WTC11 (cell line): ENCODE measurements around the gene PLIN5.

Experiments used
- CBFB ChIP-seq: sonication (generic); formaldehyde crosslinking; IDR thresholded peaks from 2 replicates; pipeline ENCODE4 v1.8.1; 2022; ENCODE audit warnings: mild to moderate bottlenecking, low read depth, missing genetic modification reagents
- ESRRA ChIP-seq: sonication (generic); formaldehyde crosslinking; IDR thresholded peaks from 2 replicates; pipeline ENCODE4 v1.8.1; 2022; ENCODE audit warnings: mild to moderate bottlenecking, missing genetic modification reagents, borderline replicate concordance
- JUN ChIP-seq: sonication (generic); formaldehyde crosslinking; IDR thresholded peaks from 2 replicates; pipeline ENCODE4 v1.8.0; 2023; ENCODE audit warnings: mild to moderate bottlenecking, missing genetic modification reagents
- NR2C2 ChIP-seq: sonication (generic); formaldehyde crosslinking; IDR thresholded peaks from 2 replicates; pipeline ENCODE4 v1.8.0; 2022; ENCODE audit warnings: mild to moderate bottlenecking, missing genetic modification reagents
- RELA ChIP-seq: sonication (generic); formaldehyde crosslinking; IDR thresholded peaks from 2 replicates; pipeline ENCODE4 v1.8.1; 2022; ENCODE audit warnings: missing genetic modification reagents, mild to moderate bottlenecking, borderline replicate concordance
- TP53 ChIP-seq: sonication (generic); formaldehyde crosslinking; IDR thresholded peaks from 2 replicates; pipeline ENCODE4 v1.8.1; 2023; ENCODE audit warnings: mild to moderate bottlenecking, missing genetic modification reagents
- TF ChIP-seq, protein P1 (sequence below): fragments of 200-600 bp; IDR thresholded peaks from 2 replicates; pipeline ENCODE4 v1.8.0; 2022; ENCODE audit warnings: antibody characterized with exemption
- TF ChIP-seq, protein P2 (sequence below): sonication (generic); formaldehyde crosslinking; IDR thresholded peaks from 2 replicates; pipeline ENCODE4 v1.8.1; 2022; ENCODE audit warnings: low read depth, mild to moderate bottlenecking, moderate library complexity, missing genetic modification reagents, borderline replicate concordance
- TF ChIP-seq, protein P3 (sequence below): sonication (generic); formaldehyde crosslinking; IDR thresholded peaks from 2 replicates; pipeline ENCODE4 v1.8.1; 2023; ENCODE audit warnings: mild to moderate bottlenecking, missing genetic modification reagents, moderate library complexity
- TF ChIP-seq, protein P4 (sequence below): sonication (generic); formaldehyde crosslinking; IDR thresholded peaks from 2 replicates; pipeline ENCODE4 v1.8.0; 2022; ENCODE audit warnings: mild to moderate bottlenecking, missing genetic modification reagents

DNA sequence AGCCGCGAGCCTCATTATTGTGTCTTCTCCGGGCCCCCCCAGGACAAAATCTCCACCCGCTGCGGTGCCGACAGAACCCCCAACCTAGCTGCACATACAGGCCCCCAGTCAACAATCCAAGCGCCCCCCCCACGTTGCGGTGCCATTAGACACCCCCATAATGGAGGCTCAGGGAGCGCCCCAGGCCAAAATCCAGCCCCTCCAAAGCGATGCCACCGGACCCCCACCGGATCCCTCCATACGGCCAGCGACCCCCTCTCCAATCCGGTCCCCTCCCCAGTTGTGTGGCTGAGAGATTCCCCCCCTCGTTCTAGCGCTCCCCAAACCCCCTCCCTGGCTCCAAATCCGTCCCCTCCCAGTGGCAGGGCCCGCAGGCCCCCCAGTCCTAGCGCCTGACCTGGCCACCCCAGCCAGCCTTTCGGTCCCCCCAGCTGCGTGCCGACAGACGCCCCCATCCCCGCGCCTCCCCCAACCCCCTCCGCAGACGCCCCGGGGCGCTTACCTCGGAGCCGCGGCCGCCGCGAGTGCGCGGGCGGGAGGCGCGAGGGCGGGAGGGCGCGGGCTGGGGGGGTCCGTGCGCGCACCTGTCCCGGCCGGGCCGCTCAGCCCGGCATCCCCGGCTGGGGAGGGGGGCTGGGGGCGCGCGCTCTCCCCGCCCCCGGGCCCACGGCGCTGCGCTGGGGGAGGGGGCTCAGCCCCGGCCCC is 46.1 kb upstream of the PLIN5 start:
- TF ChIP-seq, protein P1, sequence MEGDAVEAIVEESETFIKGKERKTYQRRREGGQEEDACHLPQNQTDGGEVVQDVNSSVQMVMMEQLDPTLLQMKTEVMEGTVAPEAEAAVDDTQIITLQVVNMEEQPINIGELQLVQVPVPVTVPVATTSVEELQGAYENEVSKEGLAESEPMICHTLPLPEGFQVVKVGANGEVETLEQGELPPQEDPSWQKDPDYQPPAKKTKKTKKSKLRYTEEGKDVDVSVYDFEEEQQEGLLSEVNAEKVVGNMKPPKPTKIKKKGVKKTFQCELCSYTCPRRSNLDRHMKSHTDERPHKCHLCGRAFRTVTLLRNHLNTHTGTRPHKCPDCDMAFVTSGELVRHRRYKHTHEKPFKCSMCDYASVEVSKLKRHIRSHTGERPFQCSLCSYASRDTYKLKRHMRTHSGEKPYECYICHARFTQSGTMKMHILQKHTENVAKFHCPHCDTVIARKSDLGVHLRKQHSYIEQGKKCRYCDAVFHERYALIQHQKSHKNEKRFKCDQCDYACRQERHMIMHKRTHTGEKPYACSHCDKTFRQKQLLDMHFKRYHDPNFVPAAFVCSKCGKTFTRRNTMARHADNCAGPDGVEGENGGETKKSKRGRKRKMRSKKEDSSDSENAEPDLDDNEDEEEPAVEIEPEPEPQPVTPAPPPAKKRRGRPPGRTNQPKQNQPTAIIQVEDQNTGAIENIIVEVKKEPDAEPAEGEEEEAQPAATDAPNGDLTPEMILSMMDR: no peak
- TF ChIP-seq JUN (CRISPR knock-in tag) (no peak), ESRRA (CRISPR knock-in tag) (no peak), CBFB (CRISPR knock-in tag) (no peak), NR2C2 (CRISPR knock-in tag) (no peak), TP53 (CRISPR knock-in tag) (no peak), RELA (CRISPR knock-in tag) (no peak)
- TF ChIP-seq, protein P2, sequence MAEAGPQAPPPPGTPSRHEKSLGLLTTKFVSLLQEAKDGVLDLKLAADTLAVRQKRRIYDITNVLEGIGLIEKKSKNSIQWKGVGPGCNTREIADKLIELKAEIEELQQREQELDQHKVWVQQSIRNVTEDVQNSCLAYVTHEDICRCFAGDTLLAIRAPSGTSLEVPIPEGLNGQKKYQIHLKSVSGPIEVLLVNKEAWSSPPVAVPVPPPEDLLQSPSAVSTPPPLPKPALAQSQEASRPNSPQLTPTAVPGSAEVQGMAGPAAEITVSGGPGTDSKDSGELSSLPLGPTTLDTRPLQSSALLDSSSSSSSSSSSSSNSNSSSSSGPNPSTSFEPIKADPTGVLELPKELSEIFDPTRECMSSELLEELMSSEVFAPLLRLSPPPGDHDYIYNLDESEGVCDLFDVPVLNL (CRISPR knock-in tag): no peak
- TF ChIP-seq, protein P3, sequence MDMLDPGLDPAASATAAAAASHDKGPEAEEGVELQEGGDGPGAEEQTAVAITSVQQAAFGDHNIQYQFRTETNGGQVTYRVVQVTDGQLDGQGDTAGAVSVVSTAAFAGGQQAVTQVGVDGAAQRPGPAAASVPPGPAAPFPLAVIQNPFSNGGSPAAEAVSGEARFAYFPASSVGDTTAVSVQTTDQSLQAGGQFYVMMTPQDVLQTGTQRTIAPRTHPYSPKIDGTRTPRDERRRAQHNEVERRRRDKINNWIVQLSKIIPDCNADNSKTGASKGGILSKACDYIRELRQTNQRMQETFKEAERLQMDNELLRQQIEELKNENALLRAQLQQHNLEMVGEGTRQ (CRISPR knock-in tag): no peak; the same call in 1 of the 2 replicates
- TF ChIP-seq, protein P4, sequence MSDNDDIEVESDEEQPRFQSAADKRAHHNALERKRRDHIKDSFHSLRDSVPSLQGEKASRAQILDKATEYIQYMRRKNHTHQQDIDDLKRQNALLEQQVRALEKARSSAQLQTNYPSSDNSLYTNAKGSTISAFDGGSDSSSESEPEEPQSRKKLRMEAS (CRISPR knock-in tag): no peak
